GM19328 (cell line): ENCODE data around the gene RASSF10.
"Not testable (repeated sequence)": the region's sequence is repeated elsewhere in the genome, so short reads cannot be mapped to it uniquely, and the experiment has no call there.

Experiments used
- ATAC-seq: cut with Tn5 transposase; IDR thresholded peaks from one replicate; pipeline ENCODE4 v1.9.1; 2021; ENCODE audit warnings: mild to moderate bottlenecking, moderate library complexity; ENCODE audit not compliant: unreplicated experiment

The RASSF10 gene

DNA sequence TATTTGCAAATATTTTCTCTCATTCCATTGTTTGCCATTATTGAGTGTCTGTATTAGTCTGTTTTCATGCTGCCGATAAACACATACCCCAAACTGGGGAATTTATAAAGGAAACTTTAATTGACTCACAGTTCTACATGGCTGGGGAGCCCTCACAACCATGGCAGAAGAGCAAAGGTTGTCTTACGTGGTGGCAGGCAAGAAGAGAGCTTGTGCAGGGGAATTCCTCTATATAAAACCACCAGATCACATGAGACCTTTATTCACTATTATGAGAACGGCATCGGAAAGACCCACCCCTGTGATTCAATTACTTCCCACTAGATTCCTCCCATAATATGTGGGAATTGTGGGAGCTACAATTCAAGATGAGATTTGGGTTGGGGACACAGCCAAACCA lies 10.2 kb downstream of the RASSF10 start:
- ATAC-seq: no peak

DNA sequence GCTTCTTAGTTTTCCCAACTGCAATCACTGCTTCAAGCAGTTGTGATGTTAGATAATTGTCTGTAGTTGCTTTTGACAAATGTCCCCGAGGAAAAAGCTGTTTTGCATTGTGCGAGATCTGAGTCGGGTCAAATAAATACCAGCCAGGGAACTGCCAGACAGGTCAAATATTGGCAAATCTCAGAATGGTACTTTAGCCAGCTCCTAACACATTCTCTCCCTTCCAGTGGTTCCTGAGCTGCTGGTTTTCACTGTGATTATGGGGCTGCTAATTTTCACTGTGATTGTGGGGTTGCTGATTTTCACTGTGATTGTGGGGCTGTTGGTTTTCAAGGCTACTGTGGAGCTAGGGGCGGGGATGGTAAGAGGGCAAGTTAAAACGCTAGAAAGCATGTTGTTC lies 14.3 kb downstream of the RASSF10 start:
- no peak for ATAC-seq

DNA sequence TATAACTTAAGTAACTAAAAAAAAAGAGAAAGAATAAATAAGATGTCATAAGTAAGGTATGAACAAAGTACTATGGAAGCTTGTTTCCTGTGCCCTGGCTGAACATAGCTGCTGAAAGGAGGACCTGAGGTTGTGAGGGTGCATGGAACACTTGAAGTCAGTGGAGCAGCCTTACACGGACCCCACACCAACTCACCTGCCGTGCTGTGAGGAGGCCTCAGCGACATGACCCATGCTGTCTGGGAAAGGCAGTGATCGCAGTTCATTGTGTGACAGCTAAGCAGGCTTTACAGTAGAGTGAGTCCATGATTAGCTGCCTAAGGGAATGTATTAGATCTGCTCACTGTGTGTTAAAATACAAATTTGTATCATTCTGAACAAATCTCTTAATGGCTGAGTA lies 17.6 kb downstream of the RASSF10 start:
- ATAC-seq: no peak

DNA sequence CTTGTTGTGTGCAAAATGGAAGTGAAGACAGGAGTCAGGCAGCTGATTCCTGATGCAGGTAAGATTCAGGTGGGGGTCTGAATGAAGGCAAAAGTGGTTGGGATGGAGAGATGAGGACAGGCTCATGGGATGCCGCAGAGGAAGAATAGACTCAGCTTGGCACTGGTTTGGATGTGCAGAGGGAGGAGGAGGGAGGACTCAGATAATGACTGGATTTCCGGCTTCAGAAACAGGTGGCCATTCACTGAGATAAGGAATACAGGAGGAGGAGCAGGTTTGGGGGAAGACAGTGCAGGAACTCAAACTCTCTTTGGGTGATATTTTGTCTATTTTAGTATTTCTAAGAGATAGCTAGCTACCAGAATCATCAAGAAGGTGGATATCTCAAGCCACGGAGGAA lies 19.2 kb downstream of the RASSF10 start:
- ATAC-seq: no peak

DNA sequence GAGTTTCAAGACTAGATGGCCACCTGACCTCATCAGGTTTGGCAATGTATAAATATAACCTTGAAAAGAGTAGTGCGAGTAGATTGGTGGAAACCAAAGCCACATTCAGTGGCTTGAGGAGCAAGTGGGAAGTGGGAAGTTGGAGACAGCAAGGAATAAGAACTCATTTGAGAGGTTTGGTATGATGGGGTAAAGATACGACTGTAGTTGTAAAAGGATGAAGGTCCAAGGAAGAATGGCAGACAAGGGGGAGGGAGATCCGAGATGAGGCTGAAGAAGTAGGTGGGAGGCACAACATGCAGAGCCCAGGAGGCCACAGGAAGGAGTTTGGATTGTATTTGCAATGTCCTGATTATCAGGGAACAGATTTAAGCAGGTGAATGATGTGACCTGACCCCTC lies 20.8 kb downstream of the RASSF10 start:
- ATAC-seq: no peak

DNA sequence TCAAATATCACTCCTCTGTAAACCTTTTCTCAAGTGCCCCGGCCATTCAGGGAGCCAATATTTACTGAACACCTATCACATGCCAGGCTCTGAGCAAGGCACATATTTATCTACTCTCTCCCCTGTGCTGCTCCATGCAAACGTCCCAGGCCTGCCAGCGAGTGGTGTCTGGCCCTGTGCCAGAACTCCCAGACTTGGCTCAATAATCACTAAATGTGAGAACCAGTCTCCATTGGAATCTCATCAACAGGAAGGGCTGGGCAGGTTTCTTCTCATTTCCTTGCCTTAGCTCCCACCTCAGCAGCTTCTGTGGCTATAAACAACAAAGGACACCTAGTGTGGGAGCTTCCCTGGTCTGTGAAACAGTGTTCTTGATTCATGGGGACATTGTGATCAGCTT lies 21.7 kb downstream of the RASSF10 start:
- ATAC-seq: no peak

DNA sequence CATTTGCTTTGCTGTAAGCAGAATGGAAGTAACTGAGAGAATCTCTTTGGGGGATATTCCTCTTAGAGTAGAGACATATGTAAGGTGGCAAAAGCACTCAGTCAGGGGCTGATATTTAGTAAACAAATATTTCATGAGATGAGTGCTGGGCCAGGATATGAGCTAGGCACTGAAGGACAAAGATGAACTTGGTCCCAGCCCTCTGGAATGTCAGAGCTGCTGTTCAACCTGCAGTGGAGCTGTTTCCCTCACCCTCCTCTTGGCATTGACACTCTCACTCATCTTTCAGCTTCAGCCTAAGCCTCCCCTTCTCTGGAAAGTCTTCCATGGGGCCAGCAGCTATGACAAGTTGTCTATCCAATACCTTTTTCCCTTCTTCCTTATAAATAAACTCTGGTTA lies 22.2 kb downstream of the RASSF10 start:
- no peak for ATAC-seq

DNA sequence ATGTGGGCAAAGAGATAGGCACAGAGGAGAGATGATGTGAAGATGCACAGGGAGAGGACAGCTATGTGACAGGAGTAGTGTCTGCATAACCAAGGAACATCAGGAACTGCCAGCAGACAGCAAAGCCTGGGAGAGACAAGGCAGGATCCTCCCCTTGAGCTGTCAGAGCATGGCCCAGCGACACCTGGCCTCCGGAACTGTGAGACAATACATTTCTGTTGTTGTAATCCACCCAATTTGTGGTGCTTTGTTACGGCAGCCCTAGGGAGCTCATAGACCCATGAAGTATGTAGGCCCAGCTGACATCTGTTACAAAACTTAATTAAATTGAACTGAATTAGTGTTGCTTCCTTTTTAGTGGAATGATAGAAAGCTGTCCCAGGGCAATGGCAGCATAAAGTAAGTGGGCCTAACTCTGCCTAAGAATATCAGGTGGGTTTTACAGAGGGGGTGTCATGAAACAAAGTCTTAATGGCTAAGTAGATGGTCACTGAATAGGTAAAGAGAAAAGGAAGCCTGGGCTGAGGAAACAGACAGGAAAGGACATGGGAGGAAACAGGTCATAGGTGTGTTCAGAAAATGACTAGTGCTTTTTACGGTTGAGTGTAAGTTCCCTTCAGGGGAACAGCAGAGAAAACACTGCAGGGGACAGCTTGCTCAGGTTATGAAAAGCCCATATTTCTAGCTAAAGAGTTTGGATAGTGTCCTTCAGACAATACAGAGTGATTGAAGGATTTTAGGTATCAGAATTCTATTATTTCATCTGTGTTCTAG lies 24.8 kb downstream of the RASSF10 start:
- ATAC-seq: no peak

DNA sequence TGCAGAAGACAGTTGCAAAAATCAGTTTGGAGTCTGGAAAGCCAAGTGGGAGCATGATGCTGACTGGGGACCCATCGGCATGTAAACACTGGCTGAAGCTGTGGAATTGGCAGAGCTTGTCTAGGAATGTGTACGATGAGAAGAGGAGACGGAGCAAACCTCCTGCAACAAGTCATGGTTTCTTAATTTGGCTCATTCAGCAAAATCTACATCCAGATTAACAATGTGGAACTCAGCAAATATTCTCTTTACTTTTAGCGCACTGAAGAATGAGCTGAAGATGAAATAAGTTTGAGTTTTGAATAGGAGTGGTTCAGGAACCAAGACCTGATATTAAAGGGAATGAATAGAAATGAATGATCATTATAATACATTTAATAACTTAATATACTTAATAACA lies 26.6 kb downstream of the RASSF10 start:
- no peak for ATAC-seq

DNA sequence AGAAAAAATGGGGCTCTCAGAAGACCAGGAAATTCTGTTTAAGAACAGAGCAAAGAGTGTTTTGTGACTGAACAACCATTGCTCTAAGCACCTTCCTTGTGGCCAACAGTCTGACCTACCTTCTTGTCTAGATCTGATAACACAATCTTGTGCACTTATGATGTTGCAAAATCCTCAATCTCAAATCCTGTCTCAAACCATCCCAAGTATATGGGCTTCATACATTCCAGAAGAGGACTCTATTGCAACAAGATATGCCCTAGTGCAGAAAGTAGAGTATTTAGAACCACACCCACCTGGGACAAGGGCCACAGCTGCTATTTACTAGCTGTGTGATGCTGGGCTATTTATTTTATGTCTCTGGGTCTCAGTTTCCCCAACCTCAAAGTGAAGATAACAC lies 27.1 kb downstream of the RASSF10 start:
- no peak for ATAC-seq

DNA sequence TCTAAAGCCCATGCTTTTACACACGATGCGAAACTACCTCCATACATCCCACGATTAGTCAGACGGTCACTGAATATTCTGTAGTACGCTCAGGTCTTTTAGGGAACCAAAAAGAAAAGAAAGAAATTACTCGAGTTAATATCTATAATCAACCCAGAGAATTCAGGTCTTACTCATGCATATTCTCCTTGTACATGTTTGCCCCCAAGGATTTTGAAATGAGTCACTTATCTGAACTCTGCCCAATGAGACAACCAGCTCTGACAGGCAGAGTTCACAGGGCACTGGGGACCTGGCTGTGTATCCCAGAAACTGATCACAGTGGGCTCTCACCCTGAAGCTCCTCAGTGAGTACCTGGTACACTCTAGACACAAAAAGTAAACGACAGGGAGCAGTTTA lies 29.2 kb downstream of the RASSF10 start:
- no peak for ATAC-seq

DNA sequence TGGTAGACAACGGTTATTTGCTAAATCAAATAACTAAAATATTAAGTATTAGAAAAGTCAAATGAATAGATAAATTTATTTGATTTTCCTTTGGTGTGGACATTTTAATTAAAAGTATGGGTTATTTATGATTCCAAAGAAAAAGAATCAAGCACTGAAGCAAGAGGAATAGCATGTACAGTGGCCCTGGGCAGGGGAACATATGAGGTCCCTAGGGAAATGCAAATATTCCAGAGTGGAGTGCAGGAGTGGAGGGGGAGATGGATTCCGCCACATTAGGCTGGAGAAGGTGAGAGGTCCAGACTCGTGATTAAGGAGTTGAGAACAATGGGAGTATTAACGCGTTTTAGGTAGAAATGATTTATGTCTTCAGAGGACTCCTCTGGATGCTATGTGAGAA lies 30.0 kb downstream of the RASSF10 start:
- no peak for ATAC-seq

DNA sequence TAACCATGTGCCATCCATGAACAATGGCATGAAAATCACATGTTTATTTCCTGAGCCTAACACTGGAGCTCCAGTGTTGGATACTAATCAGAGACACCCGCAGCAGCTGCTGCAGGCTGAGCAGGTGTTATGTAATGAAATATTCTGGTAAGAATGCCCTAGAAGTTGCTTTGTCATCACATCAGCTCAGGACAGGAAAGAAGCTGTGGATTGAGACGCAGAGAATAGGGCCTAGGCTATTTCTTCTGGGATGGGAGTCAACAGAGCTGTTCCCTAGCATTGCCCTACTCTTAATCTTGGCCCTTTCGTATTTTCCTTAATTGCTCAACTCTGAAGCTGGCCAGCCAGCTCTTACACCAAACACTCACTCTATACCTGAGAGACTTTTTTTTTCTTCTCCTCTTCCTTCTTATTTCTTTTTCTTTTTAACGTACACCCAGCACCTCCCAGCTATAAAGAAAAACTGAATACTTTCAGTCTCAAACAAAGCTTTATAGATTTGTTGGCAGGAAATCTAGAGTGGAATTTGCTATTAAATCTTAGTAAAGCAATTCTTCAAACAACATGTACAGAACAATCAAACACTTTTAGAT lies 31.9 kb downstream of the RASSF10 start:
- ATAC-seq: no peak

DNA sequence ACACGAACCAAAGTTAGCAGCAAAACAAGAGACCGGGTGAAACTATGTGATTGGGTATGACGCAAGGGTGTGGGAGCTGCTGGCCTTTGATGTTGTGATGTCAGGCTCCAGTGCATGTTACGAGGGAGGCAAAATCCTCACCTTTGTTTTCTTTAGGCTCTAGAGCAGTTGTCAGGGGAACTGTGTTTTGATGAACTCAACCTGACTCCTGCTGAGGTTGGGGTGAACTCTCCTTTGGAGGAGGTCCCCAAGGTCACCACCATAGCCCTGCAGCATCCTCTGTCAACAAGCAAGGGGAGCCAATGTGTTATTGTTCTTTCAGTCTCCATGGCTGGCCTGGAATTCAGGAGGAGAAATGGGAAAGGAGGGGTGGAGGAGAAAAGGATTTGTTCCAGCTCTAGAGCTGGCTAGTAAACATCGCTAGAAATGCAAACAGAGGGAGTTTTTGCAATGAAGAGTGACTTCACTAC lies 33.8 kb downstream of the RASSF10 start:
- no peak for ATAC-seq

DNA sequence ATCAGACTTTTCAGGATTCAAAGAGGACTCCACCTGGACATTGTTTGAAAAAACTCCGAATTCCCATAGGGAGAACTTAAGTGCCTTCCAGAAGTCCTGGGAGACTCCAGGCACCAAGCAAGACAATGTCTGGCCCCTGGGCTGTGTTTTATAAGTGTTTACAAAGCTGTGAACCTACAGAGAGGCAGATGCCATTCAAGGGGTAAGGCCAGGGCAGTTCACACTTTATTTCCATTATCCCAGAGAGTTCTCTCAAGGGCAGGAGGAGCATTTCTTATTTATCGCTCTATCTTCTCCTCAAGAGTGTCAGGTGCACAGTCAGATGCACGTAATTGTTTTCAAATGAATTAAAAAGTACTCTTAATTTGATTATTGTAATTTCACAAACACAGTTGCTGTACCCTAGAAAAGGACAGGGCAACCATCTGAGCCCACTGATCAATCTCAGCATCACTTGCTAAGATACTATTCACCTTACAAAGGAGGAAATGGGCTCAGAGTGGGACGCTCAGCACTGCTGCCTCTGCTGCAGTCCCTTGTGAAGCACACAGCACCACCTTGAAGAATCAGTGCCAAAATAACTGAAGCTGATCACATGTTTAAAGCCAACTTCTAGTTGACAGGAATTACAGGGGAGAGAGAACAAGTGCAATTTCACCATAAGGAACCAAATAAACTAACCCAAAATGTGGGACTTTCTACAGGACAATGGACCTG lies 35.0 kb downstream of the RASSF10 start:
- no peak for ATAC-seq

DNA sequence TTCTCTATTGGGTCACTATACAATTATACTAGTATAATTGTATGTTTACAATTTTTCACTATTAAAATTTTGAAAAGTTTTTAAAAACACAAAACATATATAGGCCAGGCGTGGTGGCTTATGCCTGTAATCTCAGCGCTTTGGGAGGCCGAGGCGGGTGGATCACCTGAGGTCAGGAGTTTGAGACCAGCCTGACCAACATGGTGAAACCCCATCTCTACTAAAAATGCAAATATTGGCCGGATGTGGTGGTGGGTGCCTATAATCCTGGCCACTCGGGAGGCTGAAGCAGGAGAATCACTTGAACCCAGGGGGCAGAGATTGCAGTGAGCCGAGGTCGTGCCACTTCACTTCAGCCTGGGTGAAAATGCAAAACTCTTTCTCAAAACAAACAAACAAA lies 36.0 kb downstream of the RASSF10 start:
- ATAC-seq: not testable (repeated sequence)

DNA sequence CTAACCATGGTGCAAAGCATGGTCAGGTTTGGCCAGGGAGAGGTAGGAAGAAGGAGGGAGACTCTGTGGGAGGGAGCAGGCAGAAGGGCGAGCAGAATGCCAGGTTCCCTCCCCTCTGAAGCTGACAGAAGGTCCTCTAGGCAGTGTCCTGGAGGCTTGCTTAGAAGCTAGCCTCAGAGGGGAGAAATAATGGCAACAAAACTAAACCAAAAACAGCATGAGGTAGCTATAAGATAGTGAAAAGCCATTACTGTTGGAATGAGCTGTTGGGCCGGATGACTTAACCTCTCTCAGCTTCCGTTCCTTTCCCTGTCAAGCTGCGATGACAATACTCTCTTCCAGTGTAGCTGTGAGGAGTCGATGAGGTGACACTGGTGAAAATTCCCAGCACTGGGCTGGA lies 36.6 kb downstream of the RASSF10 start:
- ATAC-seq: no peak

DNA sequence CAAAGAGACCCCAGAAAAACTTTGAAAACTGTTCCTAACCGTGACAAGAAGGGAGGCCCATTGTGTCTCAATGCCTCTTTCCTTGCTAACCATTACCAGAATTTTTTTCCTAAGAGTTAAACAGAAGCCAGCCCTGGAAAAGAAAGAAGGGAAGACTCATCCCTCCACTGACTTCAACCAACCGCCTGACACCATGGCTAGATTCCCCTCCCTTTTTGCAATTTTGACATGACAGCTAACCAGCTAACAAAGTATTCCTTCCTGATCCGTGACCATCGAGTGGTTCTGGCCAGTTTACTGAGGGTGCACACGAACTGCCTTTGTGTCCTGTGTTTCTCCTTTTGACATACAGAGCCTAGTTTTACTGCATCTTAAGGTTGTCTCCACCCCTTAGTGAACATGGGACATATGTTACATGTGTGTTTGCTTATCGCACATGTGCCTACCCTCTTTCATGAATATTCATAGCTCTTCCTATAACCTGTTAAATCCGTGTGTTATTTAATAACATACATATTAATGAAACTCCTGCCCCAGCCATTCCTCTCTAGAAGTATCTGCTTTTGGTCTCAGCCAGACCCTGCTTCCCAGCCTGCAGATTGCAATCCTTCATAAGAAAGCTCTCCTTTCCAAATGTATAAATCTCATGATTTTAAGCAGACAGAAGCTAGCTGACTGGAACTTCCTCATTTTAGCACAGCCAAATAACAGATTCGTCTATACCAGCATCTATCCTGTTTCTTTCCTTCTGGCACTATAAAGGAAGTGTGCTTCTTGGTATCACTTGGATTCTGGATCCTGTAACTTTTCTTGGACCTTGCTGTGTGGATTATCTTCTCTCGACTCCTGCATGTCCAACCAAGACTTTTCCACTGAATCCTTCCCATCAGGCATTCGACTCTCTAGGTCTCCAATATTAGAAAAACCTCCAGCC lies 37.8 kb downstream of the RASSF10 start:
- no peak for ATAC-seq

DNA sequence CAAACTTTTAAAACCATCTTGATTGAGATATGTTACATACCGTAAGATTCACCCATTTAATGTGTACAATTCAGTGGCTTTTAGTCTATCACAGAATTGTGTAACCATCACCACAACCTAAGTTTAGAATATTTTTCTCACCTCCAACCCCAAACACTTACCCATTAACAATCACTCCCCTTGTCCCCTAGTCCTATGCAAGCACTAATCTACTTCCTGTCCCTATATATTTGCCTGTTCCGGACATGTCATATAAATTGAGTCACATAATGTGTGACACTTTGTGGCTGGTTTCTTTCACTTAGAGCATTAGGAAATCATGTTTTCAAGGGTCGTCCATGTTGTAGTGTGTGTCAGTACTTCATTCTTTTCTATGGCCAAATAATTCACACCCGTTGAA lies 38.8 kb downstream of the RASSF10 start:
- ATAC-seq: no peak

DNA sequence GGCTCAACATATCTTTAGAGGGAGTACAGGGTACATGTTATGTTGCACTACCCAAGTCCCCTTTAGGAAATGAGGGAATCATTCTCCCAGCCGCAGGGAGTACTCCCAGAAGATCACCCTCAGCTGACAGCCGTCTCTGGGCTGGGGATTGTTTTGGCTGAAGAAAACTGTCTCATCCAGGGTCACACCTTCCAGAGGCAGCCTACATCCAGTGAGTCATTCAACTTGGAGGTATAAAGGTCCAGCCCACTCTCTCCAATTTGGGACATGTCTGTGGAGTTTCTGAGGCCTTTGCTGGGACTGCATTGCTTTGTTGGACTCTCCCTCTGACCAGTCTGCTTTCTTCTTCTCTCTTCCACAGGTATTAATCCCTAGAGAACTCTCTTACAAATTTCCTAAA lies 42.1 kb downstream of the RASSF10 start:
- no peak for ATAC-seq

DNA sequence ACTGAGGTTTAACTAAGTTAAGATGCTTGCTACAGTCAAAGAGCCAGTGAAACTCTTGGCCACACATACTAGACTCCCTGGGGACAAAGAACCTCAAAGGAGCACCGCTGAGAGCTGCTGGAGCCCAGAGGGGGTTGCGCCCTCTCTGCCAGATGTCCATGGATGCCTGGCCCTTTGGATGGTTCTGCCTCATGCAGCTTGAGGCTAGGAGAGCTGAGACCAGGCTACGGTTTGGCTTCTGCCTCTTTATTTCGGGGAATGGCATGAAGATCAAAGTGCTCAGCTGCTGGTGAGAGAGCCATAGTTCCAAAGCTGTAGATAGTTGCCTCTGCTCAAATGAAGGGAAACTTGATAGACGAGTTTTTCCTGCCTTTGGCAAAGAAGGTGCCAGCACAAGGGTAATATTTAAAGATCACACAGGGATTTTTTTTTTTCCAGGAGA lies 43.0 kb downstream of the RASSF10 start:
- ATAC-seq: no peak
